Measurements from ENCODE around the gene RPL41.

Gene RPL41

GRCh38 chr12:56117778-56118687 lies 1.6 kb downstream of the RPL41 start, which contains the start of gene ZC3H10:
Gene ZC3H10, plus strand, starts transcription at chr12:56118266. Its CDS starts 2,297 bp downstream, at chr12:56120563.
- Mint-ChIP-seq H3K4me3 (peak within 1 kb of the TSS; percentile 93 to 98), H3K9me3 (no peaks in the 10 kb centered on the region), H3K27me3 (no peaks in the 10 kb centered on the region), H3K27ac (peak within 1 kb of the TSS; percentile 97 to 100), H3K4me1 (peaks cover 45% of the 10 kb centered on the region)
- ATAC-seq: peak; percentile 93
- DNase-seq: peak; percentile 97 to 99

GRCh38 chr12:56118688-56119357 lies 2.4 kb downstream of the RPL41 start:
- DNase-seq (no peak), ATAC-seq (peak; percentile 2)
- H3K4me3 Mint-ChIP-seq: peak overlapping the region; percentile 93 to 98
- H3K27ac Mint-ChIP-seq: peak overlapping the region; percentile 66 to 97
- no peaks in the 10 kb centered on the region for H3K27me3 Mint-ChIP-seq
- peaks cover 45% of the 10 kb centered on the region for H3K4me1 Mint-ChIP-seq
- no peaks in the 10 kb centered on the region for H3K9me3 Mint-ChIP-seq

GRCh38 chr12:56119361-56119796 lies 2.9 kb downstream of the RPL41 start:
- Mint-ChIP-seq H3K9me3 (no peaks in the 10 kb centered on the region), H3K4me3 (peak overlapping the region; percentile 93 to 98), H3K27me3 (no peaks in the 10 kb centered on the region), H3K4me1 (peaks cover 45% of the 10 kb centered on the region), H3K27ac (peak overlapping the region; percentile 6 to 97)
- ATAC-seq (no peak), DNase-seq (peak; percentile 37 to 60)

- peaks cover 51% of the 10 kb centered on the region for H3K4me1 Mint-ChIP-seq
- no peaks in the 10 kb centered on the region for H3K27me3 Mint-ChIP-seq
- H3K9me3 Mint-ChIP-seq: no peaks in the 10 kb centered on the region
- H3K27ac Mint-ChIP-seq: no peak overlapping the region
- DNase-seq: no peak
- no peak for ATAC-seq
- H3K4me3 Mint-ChIP-seq: peak overlapping the region in 1 of 2 donors; percentile 45
Observed at GRCh38 chr12:56120158-56120846, 3.9 kb downstream of the RPL41 start.

- H3K27me3 Mint-ChIP-seq: no peaks in the 10 kb centered on the region
- no peak for ATAC-seq
Observed at GRCh38 chr12:56121204-56121870, 4.9 kb downstream of the RPL41 start.

GRCh38 chr12:56122637-56123036 lies 6.2 kb downstream of the RPL41 start:
- Mint-ChIP-seq H3K27ac (no peak overlapping the region), H3K9me3 (no peaks in the 10 kb centered on the region), H3K4me1 (peaks cover 70% of the 10 kb centered on the region), H3K4me3 (no peak overlapping the region), H3K27me3 (no peaks in the 10 kb centered on the region)
- ATAC-seq (no peak), DNase-seq (no peak)

More at GRCh38 chr12:56121204-56121870, 4.9 kb downstream of the RPL41 start:
- no peak for DNase-seq
- no peak overlapping the region for H3K27ac Mint-ChIP-seq
- H3K4me3 Mint-ChIP-seq: no peak overlapping the region
- H3K9me3 Mint-ChIP-seq: no peaks in the 10 kb centered on the region
- peaks cover 57% of the 10 kb centered on the region for H3K4me1 Mint-ChIP-seq

GRCh38 chr12:56124133-56124532 lies 7.7 kb downstream of the RPL41 start:
- ATAC-seq: no peak
- Mint-ChIP-seq H3K9me3 (no peaks in the 10 kb centered on the region), H3K27ac (peak overlapping the region in 1 of 2 donors; percentile 15), H3K4me3 (no peak overlapping the region), H3K4me1 (peaks cover 66% of the 10 kb centered on the region), H3K27me3 (no peaks in the 10 kb centered on the region)
- DNase-seq: no peak

GRCh38 chr12:56126732-56127239 lies 10.4 kb downstream of the RPL41 start:
- ATAC-seq (no peak), DNase-seq (no peak)
- no peaks in the 10 kb centered on the region for H3K27me3 Mint-ChIP-seq
- peaks cover 65% of the 10 kb centered on the region for H3K4me1 Mint-ChIP-seq
- H3K4me3 Mint-ChIP-seq: peak overlapping the region; percentile 96 to 99
- H3K9me3 Mint-ChIP-seq: no peaks in the 10 kb centered on the region
- peak overlapping the region in 1 of 2 donors; percentile 88 for H3K27ac Mint-ChIP-seq

- no peaks in the 10 kb centered on the region for H3K27me3 Mint-ChIP-seq
- H3K9me3 Mint-ChIP-seq: no peaks in the 10 kb centered on the region
- ATAC-seq (no peak), DNase-seq (no peak)
- H3K4me1 Mint-ChIP-seq: peaks cover 65% of the 10 kb centered on the region
- H3K4me3 Mint-ChIP-seq: peak overlapping the region; percentile 96 to 99
- peak overlapping the region; percentile 6 to 84 for H3K27ac Mint-ChIP-seq
Observed at GRCh38 chr12:56127485-56127887, 11.1 kb downstream of the RPL41 start.

GRCh38 chr12:56127888-56128669 lies 11.6 kb downstream of the RPL41 start, which contains the start of gene ESYT1:
Gene ESYT1, plus strand, starts transcription at chr12:56128267. Its CDS starts 53 bp downstream, at chr12:56128320.
- no peaks in the 10 kb centered on the region for H3K9me3 Mint-ChIP-seq
- peaks cover 66% of the 10 kb centered on the region for H3K4me1 Mint-ChIP-seq
- H3K27ac Mint-ChIP-seq: peak within 1 kb of the TSS; percentile 96 to 97
- DNase-seq (peak; percentile 97 to 99), ATAC-seq (peak; percentile 93)
- H3K4me3 Mint-ChIP-seq: peak within 1 kb of the TSS; percentile 96 to 99
- H3K27me3 Mint-ChIP-seq: no peaks in the 10 kb centered on the region

GRCh38 chr12:56128670-56129205 lies 12.3 kb downstream of the RPL41 start:
- no peaks in the 10 kb centered on the region for H3K27me3 Mint-ChIP-seq
- H3K4me1 Mint-ChIP-seq: peaks cover 72% of the 10 kb centered on the region
- no peaks in the 10 kb centered on the region for H3K9me3 Mint-ChIP-seq
- H3K27ac Mint-ChIP-seq: peak overlapping the region; percentile 96 to 97
- peak; percentile 0 for ATAC-seq
- no peak for DNase-seq
- H3K4me3 Mint-ChIP-seq: peak overlapping the region; percentile 96 to 99

GRCh38 chr12:56129206-56129941 lies 12.9 kb downstream of the RPL41 start:
- Mint-ChIP-seq H3K4me3 (peak overlapping the region; percentile 96 to 99), H3K27ac (peak overlapping the region; percentile 96 to 97), H3K27me3 (no peaks in the 10 kb centered on the region), H3K4me1 (peaks cover 79% of the 10 kb centered on the region), H3K9me3 (no peaks in the 10 kb centered on the region)
- ATAC-seq: peak; percentile 52
- DNase-seq: peak; percentile 72 to 81

- Mint-ChIP-seq H3K4me1 (peaks cover 77% of the 10 kb centered on the region), H3K9me3 (no peaks in the 10 kb centered on the region), H3K27me3 (no peaks in the 10 kb centered on the region), H3K4me3 (peak overlapping the region; percentile 96 to 99), H3K27ac (peak overlapping the region; percentile 7 to 16)
- ATAC-seq (no peak), DNase-seq (no peak)
Observed at GRCh38 chr12:56129942-56130495, 13.6 kb downstream of the RPL41 start.

Data from stimulated activated naive CD8-positive, alpha-beta T cell treated with anti-CD3 and anti-CD28 coated beads, Interleukin-15, amount 100 ng/mL, for 72 hours (primary cell).